PC-3 (cell line): ENCODE results near the gene CCKAR. TPM values are rescaled to one million over a fixed set of nuclear protein-coding genes. Genes with fewer than 3 reads are reported as not detected.

Source experiments
- ATAC-seq: fragments of 200-7000 bp; cut with Tn5 transposase; 2 replicates; pipeline ENCODE4 v1.9.1; 2020; ENCODE audit warnings: mild to moderate bottlenecking, moderate library complexity
- BruUV-seq: library from RNA; stranded (reverse); fragments of 400-500 nt; replicated peaks from 2 replicates; lab custom pipeline; 2021; lab: Mats Ljungman, UMichigan
- CTCF ChIA-PET: fragments of 300-600 bp; sonication (Branson Sonifier 250); formaldehyde crosslinking; loops from one replicate; lab custom pipeline; 2022; ENCODE audit warnings: antibody characterized with exemption; lab: Charles Lee
- POLR2A ChIA-PET: fragments of 300-600 bp; sonication (Branson Sonifier 250); formaldehyde crosslinking; loops from one replicate; lab custom pipeline; 2022; ENCODE audit warnings: antibody characterized with exemption; ENCODE audit not compliant: unreplicated experiment; lab: Charles Lee
- DNase-seq: peaks from one replicate; pipeline ENCODE4 v3.0.0-alpha.2; 2015
- H2AFZ ChIP-seq: fragments of 300-600 bp; sonication (generic); 2 replicates; pipeline ENCODE4 v1.6.0; 2016; ENCODE audit warnings: antibody characterized with exemption, low read length
- H3F3A ChIP-seq: fragments of 300-600 bp; sonication (generic); one replicate; pipeline ENCODE4 v1.6.0; 2017; ENCODE audit warnings: antibody characterized with exemption, low read length, control low read depth, mild to moderate bottlenecking; ENCODE audit not compliant: unreplicated experiment
- H3K27ac ChIP-seq: fragments of 300-600 bp; sonication (generic); 2 replicates; pipeline ENCODE4 v1.5.1; 2016; ENCODE audit warnings: mild to moderate bottlenecking, low read length
- H3K27me3 ChIP-seq: fragments of 300-600 bp; sonication (generic); 2 replicates; pipeline ENCODE4 v1.6.1; 2016; ENCODE audit warnings: low read length, mixed read lengths
- H3K36me3 ChIP-seq: fragments of 300-600 bp; sonication (generic); 2 replicates; pipeline ENCODE4 v1.6.1; 2016; ENCODE audit warnings: low read depth, mixed run types, low read length, mixed read lengths
- H3K4me1 ChIP-seq: fragments of 300-600 bp; sonication (generic); 2 replicates; pipeline ENCODE4 v1.5.1; 2016; ENCODE audit warnings: low read length; ENCODE audit not compliant: insufficient read depth
- H3K4me2 ChIP-seq: fragments of 300-600 bp; sonication (generic); 2 replicates; pipeline ENCODE4 v1.6.0; 2016; ENCODE audit warnings: low read length
- H3K4me3 ChIP-seq: fragments of 300-600 bp; sonication (generic); 2 replicates; pipeline ENCODE4 v1.5.1; 2016; ENCODE audit warnings: mild to moderate bottlenecking, low read length, mixed read lengths
- H3K79me2 ChIP-seq: fragments of 300-600 bp; sonication (generic); 2 replicates; pipeline ENCODE4 v1.6.1; 2017; ENCODE audit warnings: low read length, mixed read lengths
- H3K9ac ChIP-seq: fragments of 300-600 bp; sonication (generic); 2 replicates; pipeline ENCODE4 v1.6.0; 2016; ENCODE audit warnings: mild to moderate bottlenecking, low read length
- H3K9me2 ChIP-seq: fragments of 300-600 bp; sonication (generic); replicated peaks from 2 replicates; pipeline ENCODE4 v1.6.1; 2016; ENCODE audit warnings: mixed run types, low read length, mixed read lengths
- H3K9me3 ChIP-seq: fragments of 300-600 bp; sonication (generic); 2 replicates; pipeline ENCODE4 v1.6.1; 2016; ENCODE audit warnings: low read length, mixed read lengths
- H4K20me1 ChIP-seq: fragments of 300-600 bp; sonication (generic); 2 replicates; pipeline ENCODE4 v1.6.1; 2016; ENCODE audit warnings: low read length, mixed read lengths
- EZH2 ChIP-seq: fragments of 300-600 bp; sonication (generic); IDR thresholded peaks from one replicate; pipeline ENCODE4 v1.6.1; 2017; ENCODE audit warnings: antibody characterized with exemption, mild to moderate bottlenecking, low read length; ENCODE audit not compliant: unreplicated experiment
- EZH2phosphoT487 ChIP-seq: fragments of 300-600 bp; sonication (generic); IDR thresholded peaks from 2 replicates; pipeline ENCODE4 v1.6.1; 2018; ENCODE audit warnings: mild to moderate bottlenecking, antibody characterized with exemption, low read length, borderline replicate concordance
- intact Hi-C: fragments of 100-400 bp; cut with micrococcal nuclease; formaldehyde crosslinking; loops from 2 replicates; pipeline ENCODE4 v1.9.0; 2023
- total RNA-seq: library from RNA; depleted of rRNA; stranded (reverse); fragments of >200 nt; gene quantifications from 2 replicates; pipeline ENCODE4 v1.2.3, GENCODE V29; 2014; rRNA removed
- TF ChIP-seq, protein P1 (sequence below): fragments of 300-600 bp; sonication (generic); conservative IDR thresholded peaks from 2 replicates; pipeline ENCODE4 v1.5.1; 2017; ENCODE audit warnings: antibody characterized with exemption, low read depth, mild to moderate bottlenecking, low read length

Gene CCKAR
- total RNA-seq, 1 experiment from 2014 or later: not detected

DNA sequence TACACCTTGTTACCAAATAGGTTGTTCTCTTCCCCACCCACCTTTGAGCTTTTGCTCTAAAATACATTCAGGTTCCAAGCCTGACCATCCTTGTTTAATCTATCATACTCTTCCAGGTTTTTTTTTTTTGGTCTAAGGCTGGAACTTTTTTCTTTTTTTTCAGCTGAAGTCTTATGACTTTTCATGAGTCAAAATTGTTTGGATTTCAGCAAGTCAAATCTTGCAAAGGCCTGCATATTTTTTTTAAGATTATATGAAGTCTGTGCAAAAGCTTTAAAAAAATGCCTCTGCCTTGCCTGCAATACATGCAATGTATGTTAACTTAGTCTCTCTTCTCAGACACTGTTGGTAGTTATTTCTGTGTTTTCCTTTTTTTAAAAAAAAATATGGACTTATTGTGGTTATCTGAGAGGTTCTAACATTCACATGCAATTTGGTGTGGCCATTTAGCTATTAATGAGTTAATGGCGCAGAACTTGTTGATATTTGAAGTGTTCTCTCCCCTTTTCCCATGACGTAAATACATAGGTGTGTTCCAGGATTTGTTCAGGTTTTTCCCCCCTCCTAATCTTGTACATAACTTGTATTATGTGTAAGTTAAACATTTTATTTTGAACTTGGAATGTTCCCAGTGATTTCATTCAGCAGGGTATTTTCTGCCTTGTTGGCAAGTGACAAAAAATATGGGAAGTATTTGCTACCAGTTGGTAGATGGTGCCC is 58.7 kb downstream of the CCKAR start:
- no peaks in the 10 kb centered on the region for H3K4me1 ChIP-seq
- intact Hi-C loops: no loop called here
- no peak overlapping the region for H3K27ac ChIP-seq
- H3K36me3 ChIP-seq: peaks cover 39% of the 10 kb centered on the region
- ChIA-PET POLR2A (no interaction called here), CTCF (no interaction called here)
- TF ChIP-seq EZH2 (no peak), EZH2phosphoT487 (no peak)
- TF ChIP-seq, protein P1, sequence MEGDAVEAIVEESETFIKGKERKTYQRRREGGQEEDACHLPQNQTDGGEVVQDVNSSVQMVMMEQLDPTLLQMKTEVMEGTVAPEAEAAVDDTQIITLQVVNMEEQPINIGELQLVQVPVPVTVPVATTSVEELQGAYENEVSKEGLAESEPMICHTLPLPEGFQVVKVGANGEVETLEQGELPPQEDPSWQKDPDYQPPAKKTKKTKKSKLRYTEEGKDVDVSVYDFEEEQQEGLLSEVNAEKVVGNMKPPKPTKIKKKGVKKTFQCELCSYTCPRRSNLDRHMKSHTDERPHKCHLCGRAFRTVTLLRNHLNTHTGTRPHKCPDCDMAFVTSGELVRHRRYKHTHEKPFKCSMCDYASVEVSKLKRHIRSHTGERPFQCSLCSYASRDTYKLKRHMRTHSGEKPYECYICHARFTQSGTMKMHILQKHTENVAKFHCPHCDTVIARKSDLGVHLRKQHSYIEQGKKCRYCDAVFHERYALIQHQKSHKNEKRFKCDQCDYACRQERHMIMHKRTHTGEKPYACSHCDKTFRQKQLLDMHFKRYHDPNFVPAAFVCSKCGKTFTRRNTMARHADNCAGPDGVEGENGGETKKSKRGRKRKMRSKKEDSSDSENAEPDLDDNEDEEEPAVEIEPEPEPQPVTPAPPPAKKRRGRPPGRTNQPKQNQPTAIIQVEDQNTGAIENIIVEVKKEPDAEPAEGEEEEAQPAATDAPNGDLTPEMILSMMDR: no peak
- no peaks in the 10 kb centered on the region for H3K9me3 ChIP-seq
- no peak overlapping the region for H3K4me3 ChIP-seq
- no peak overlapping the region for H3K4me2 ChIP-seq
- H3K9ac ChIP-seq: no peak overlapping the region
- no peaks in the 10 kb centered on the region for H3K27me3 ChIP-seq
- no peak overlapping the region for H2AFZ ChIP-seq
- BruUV-seq: no TSS peak
- no peak for ATAC-seq
- no peaks in the 10 kb centered on the region for H3F3A ChIP-seq
- H3K79me2 ChIP-seq: no peaks in the 10 kb centered on the region
- no peak for DNase-seq
- H3K9me2 ChIP-seq: no peaks in the 10 kb centered on the region
- H4K20me1 ChIP-seq: no peaks in the 10 kb centered on the region

Other genes with a start within 250 kb of the CCKAR start
- gene RBPJ, start 169.5 kb downstream of the CCKAR start, total RNA-seq: 31.5 and 39.1 TPM in 2 replicates
- 4.0 and 4.5 TPM in 2 replicates for gene TBC1D19, start 93.6 kb upstream of the CCKAR start, total RNA-seq